HFFc6 (cell line): ENCODE results near the gene RBMS3. TPM values are rescaled to one million over a fixed set of nuclear protein-coding genes. Genes with fewer than 3 reads are reported as not detected.
A peak's percentile ranks its signal among the peaks of the same experiment; 100 is the strongest.
"Not testable (repeated sequence)": the region's sequence is repeated elsewhere in the genome, so short reads cannot be mapped to it uniquely, and the experiment has no call there.

Experiments used
- DNase-seq: peaks from one replicate; pipeline ENCODE4 v3.0.0-alpha.2; 2018
- H3K27ac Mint-ChIP-seq: 2 replicates; pipeline ENCODE4 v1.8.0; 2020; ENCODE audit warnings: mild to moderate bottlenecking, mixed read lengths
- H3K27me3 Mint-ChIP-seq: 2 replicates; pipeline ENCODE4 v1.8.0; 2021; ENCODE audit warnings: mild to moderate bottlenecking, moderate library complexity, mixed read lengths; ENCODE audit not compliant: insufficient read depth
- H3K36me3 Mint-ChIP-seq: 2 replicates; pipeline ENCODE4 v1.8.0; 2021; ENCODE audit warnings: low read depth, mixed read lengths
- H3K4me1 Mint-ChIP-seq: 2 replicates; pipeline ENCODE4 v1.8.0; 2020; ENCODE audit warnings: low read depth, mixed read lengths
- H3K4me3 Mint-ChIP-seq: 2 replicates; pipeline ENCODE4 v1.8.0; 2020; ENCODE audit warnings: mild to moderate bottlenecking, moderate library complexity, mixed read lengths
- H3K9me3 Mint-ChIP-seq: 2 replicates; pipeline ENCODE4 v1.8.0; 2020; ENCODE audit warnings: mild to moderate bottlenecking, mixed read lengths
- total RNA-seq, 6 experiments: library from RNA; stranded (reverse); fragmentation: NEBNext Ultra II Directional; extraction: Animal tissue kit (Norgen Biotek cat#: 25700); gene quantifications; 2 replicates in 1 of 6; 3 replicates in 5 of 6; pipeline ENCODE4 v1.2.3, GENCODE V29; 2021
- TF ChIP-seq, protein P1 (sequence below): fragments of 200-600 bp; sonication (generic); IDR thresholded peaks from 2 replicates; pipeline ENCODE4 v1.5.0; 2021; ENCODE audit warnings: antibody characterized with exemption, mild to moderate bottlenecking

Gene RBMS3
- total RNA-seq, 6 experiments from 2014 or later = 22.8 to 46.9 (median 39.4) TPM

GRCh38 chr3:29805757-29806156 is 524.9 kb downstream of the RBMS3 start:
- TF ChIP-seq, protein P1, sequence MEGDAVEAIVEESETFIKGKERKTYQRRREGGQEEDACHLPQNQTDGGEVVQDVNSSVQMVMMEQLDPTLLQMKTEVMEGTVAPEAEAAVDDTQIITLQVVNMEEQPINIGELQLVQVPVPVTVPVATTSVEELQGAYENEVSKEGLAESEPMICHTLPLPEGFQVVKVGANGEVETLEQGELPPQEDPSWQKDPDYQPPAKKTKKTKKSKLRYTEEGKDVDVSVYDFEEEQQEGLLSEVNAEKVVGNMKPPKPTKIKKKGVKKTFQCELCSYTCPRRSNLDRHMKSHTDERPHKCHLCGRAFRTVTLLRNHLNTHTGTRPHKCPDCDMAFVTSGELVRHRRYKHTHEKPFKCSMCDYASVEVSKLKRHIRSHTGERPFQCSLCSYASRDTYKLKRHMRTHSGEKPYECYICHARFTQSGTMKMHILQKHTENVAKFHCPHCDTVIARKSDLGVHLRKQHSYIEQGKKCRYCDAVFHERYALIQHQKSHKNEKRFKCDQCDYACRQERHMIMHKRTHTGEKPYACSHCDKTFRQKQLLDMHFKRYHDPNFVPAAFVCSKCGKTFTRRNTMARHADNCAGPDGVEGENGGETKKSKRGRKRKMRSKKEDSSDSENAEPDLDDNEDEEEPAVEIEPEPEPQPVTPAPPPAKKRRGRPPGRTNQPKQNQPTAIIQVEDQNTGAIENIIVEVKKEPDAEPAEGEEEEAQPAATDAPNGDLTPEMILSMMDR = no peak
- no peaks in the 10 kb centered on the region for H3K36me3 Mint-ChIP-seq
- H3K4me1 Mint-ChIP-seq = peaks cover 27% of the 10 kb centered on the region
- no peaks in the 10 kb centered on the region for H3K27me3 Mint-ChIP-seq
- DNase-seq = no peak
- H3K4me3 Mint-ChIP-seq = no peak overlapping the region
- no peak overlapping the region for H3K27ac Mint-ChIP-seq
- no peaks in the 10 kb centered on the region for H3K9me3 Mint-ChIP-seq

- DNase-seq = not testable (repeated sequence)
- peaks cover 19% of the 10 kb centered on the region for H3K4me1 Mint-ChIP-seq
These were observed 527.5 kb downstream of the RBMS3 start for GRCh38 chr3:29808324-29808723.

DNA sequence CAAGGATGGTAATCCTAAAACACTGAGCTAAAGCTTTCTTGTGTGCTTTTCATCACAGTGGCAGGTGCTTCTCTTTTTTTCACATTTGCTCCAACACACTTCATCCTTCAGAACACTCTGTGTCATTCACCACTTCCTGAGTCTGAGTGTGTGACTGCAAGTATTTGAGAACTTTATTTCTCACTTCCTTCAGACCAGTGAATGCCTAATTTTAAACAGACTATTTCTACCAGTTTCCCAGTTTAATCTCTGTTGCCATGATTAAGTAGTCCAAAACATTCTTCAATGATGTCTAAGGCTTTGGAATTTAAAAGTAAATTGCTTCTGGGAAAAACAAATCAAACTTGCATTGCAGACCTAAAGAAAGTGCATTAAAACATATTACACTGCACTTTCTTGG is 541.2 kb downstream of the RBMS3 start:
- H3K9me3 Mint-ChIP-seq = no peaks in the 10 kb centered on the region; the same call in 1 of the 2 replicates
- H3K4me3 Mint-ChIP-seq = no peak overlapping the region
- peak overlapping the region; percentile 72 for H3K27ac Mint-ChIP-seq
- H3K4me1 Mint-ChIP-seq = peaks cover 27% of the 10 kb centered on the region
- DNase-seq = peak; percentile 78
- H3K36me3 Mint-ChIP-seq = peaks cover 4% of the 10 kb centered on the region; the same call in 1 of the 2 replicates
- TF ChIP-seq, protein P1 = no peak
- no peaks in the 10 kb centered on the region for H3K27me3 Mint-ChIP-seq

More at GRCh38 chr3:29808324-29808723, 527.5 kb downstream of the RBMS3 start:
- not testable (repeated sequence) for H3K27ac Mint-ChIP-seq, H3K9me3 Mint-ChIP-seq, H3K4me3 Mint-ChIP-seq, H3K36me3 Mint-ChIP-seq, H3K27me3 Mint-ChIP-seq

DNA sequence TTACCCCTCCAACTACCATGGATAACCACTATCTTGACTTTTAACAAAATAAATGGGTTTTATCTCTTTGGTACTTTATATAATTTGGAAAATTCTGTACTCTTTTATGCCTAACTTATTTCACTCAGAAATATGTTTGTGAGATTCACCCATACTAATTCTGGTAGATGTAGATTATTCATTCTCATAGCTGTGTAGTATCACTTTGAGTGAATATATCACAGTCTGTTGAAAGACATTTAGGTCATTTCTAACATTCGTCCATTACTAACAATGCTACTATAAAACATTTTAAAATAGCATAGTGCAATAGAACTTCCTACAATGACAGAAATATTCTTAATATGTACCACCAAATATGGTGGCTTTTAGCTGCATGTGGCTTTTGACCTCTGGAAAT is 542.4 kb downstream of the RBMS3 start:
- peaks cover 37% of the 10 kb centered on the region for H3K4me1 Mint-ChIP-seq
- no peak overlapping the region; the same call in 1 of the 2 replicates for H3K27ac Mint-ChIP-seq
- no peak for DNase-seq
- no peaks in the 10 kb centered on the region for H3K27me3 Mint-ChIP-seq
- H3K36me3 Mint-ChIP-seq = peaks cover 4% of the 10 kb centered on the region; the same call in 1 of the 2 replicates
- no peaks in the 10 kb centered on the region; the same call in 1 of the 2 replicates for H3K9me3 Mint-ChIP-seq
- TF ChIP-seq, protein P1 = no peak
- H3K4me3 Mint-ChIP-seq = no peak overlapping the region

GRCh38 chr3:29826712-29827111 is 545.8 kb downstream of the RBMS3 start:
- no peak for DNase-seq
- Mint-ChIP-seq H3K4me1 (peaks cover 37% of the 10 kb centered on the region), H3K27ac (no peak overlapping the region), H3K27me3 (no peaks in the 10 kb centered on the region), H3K36me3 (peaks cover 4% of the 10 kb centered on the region; the same call in 1 of the 2 replicates), H3K9me3 (no peaks in the 10 kb centered on the region; the same call in 1 of the 2 replicates), H3K4me3 (no peak overlapping the region)
- TF ChIP-seq, protein P1 = no peak

DNA sequence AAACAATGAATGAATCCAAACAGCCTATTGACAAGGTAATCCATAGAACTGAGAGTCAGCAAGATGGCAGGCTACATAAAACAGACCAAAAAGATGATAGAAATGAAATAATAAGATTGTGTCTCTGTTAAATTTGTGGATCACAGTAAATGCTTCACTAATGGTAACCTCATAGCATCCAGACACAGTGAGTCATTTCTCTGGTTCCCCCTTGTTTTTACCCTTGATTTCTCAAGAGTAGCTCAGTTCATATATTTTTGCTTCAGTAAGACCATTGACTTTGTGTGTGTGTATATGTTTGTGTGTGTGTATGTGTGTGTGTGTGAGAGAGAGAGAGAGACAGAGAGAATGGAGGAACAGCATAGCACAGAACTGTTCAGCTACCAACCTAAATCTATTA is 546.9 kb downstream of the RBMS3 start:
- Mint-ChIP-seq H3K4me3 (no peak overlapping the region), H3K27me3 (no peaks in the 10 kb centered on the region), H3K4me1 (peaks cover 26% of the 10 kb centered on the region), H3K36me3 (peaks cover 4% of the 10 kb centered on the region; the same call in 1 of the 2 replicates), H3K27ac (no peak overlapping the region), H3K9me3 (peaks cover under 1% of the 10 kb centered on the region; the same call in 1 of the 2 replicates)
- TF ChIP-seq, protein P1 = no peak
- peak; percentile 8 for DNase-seq
